ENCODE measurements around the gene C16orf89.

DNA sequence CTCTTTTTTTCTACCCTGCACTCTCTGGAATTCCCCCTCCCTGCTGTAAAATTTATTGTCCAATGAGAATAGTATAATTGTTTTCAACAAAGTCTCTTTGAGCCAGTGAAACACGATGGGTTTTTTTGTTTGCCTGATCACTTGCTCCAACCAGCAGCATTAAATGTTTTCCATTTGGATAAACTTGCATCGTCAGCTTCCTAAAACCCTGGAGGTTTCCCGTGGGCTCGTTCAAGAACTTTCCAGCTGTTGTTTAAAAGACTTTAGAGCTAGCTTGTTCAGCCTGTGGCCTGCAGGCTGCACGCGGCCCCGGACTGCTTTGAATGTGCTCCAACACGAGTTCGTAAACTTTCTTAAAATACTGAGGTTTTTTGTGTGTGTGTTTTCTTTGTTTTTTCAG is 47.0 kb downstream of the C16orf89 start:
- TF ChIP-seq POLR2A (IDR thresholded peaks at IDR 0.05) = no peak
- TF ChIP-seq EP300 (IDR thresholded peaks at IDR 0.05) = no peak
- TF ChIP-seq CTCF (IDR thresholded peaks at IDR 0.05) = no peak
- no peak for TF ChIP-seq POLR2AphosphoS5 (IDR thresholded peaks at IDR 0.05)
